VCaP (cell line): ENCODE measurements around the gene CDC73.

Experiments used
- H3K27ac ChIP-seq: fragments of 450-650 bp; 2 replicates; pipeline ENCODE4 v1.5.1; 2017
- CTCF ChIP-seq: fragments of 450-650 bp; conservative IDR thresholded peaks from 2 replicates; pipeline ENCODE4 v1.5.1; 2017; ENCODE audit warnings: mild to moderate bottlenecking, moderate library complexity

Gene CDC73

DNA sequence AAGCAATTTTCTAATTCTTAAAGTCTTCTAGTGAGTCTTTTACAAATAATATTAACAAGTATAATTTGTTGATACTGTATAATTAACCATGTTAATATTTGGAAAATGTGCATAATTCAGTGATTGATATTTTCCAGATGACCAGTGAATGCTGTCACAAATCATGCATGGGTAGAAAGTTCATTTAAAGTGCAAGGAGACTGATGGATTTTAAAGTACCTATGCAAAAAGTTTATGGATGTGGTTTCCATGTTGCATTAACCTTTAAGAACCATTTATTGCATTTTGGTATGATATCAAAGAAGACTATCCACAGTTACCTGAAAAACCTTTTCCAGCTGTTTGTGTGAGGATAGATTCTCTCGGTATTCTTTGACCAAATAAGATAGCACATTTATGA is 23.2 kb downstream of the CDC73 start:
- no peak for TF ChIP-seq CTCF

GRCh38 chr1:193156117-193156821 is 34.4 kb downstream of the CDC73 start:
- no peak overlapping the region for H3K27ac ChIP-seq
- no peak for TF ChIP-seq CTCF

More for the DNA sequence above, 23.2 kb downstream of the CDC73 start:
- H3K27ac ChIP-seq, result no peak overlapping the region

DNA sequence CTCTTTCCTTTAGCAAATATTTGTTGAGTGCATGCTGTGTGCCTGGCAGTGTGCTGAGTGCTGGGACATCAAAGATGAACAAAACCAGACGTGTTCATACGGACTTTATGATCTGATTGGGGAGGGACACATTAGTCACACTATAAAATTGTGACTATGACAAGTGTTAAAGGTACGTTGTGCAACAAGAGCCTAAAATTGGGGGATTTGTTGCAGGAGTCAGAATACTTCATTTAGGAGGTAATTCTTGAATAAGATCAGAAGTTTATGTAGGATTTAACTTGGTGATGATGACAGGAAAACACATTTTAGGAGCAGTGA is 35.0 kb downstream of the CDC73 start:
- TF ChIP-seq CTCF, result no peak
- no peak overlapping the region for H3K27ac ChIP-seq

DNA sequence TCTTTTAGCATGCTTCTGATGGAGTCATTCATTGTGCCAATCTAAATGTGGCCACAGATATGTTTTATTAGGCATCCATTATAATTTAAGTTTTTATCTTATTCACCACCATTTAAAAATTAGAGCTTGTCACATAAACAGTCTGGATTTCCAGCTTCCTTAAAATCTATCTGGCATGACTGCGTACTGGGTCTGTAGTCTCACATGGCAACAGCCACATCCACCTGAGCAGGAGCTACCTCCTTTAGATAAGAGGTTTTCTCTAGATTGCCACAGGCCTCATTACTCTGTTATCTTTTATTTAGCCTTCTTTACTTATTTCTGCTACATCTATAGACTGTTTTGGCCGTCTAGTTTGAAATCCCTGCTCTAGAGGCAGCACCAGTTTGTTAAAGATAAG is 35.5 kb downstream of the CDC73 start:
- TF ChIP-seq CTCF, result no peak
- H3K27ac ChIP-seq, result no peak overlapping the region

DNA sequence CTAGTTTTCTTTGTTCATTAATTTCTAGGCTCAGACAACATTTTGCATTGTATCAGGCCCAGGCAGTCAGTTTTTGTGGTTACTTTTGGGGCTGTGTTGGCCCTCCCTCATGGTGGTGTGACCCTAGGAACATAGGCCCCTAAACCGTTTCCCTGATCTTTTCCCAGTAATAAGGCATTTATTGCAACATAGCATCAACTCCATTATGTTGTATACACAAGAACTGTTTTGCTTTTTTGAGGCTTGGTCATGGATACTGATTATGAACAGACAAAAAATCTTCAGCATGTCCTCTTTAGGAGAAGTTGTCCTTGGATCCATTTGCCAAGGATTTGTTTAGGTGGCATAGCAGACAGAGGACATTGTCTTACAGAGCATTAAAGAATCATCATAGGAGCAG is 54.3 kb downstream of the CDC73 start:
- H3K27ac ChIP-seq, result no peak overlapping the region
- TF ChIP-seq CTCF, result no peak

- no peak overlapping the region for H3K27ac ChIP-seq
Measured at GRCh38 chr1:193176788-193177187, 55.0 kb downstream of the CDC73 start.

GRCh38 chr1:193179094-193179493 is 57.3 kb downstream of the CDC73 start:
- TF ChIP-seq CTCF, result no peak
- H3K27ac ChIP-seq, result peak overlapping the region; percentile 1; the same call in 1 of the 2 replicates

More at GRCh38 chr1:193176788-193177187, 55.0 kb downstream of the CDC73 start:
- TF ChIP-seq CTCF, result no peak
